ENCODE data around the gene ZNF326.

DNA sequence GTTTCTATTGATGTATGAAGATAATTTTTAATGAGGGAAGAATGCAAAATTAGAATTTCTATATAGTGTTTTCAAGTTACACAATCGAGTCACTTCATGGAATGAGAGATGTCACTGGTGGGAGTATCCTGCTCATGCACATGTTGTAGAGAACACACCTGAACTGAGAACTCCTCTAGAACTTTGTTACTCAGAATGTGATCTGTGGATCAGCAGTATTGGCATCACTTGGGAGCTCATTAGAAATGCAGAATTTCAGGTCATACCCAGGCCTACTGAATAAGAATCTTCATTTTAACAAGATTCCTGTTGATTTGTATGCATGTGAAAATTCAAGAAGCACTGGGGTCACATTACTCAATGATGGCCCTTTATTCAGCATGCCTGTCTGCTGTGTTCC lies 28.8 kb downstream of the ZNF326 start:
- TF ChIP-seq POLR2A (IDR thresholded peaks at IDR 0.05; ENCODE audit: low read depth, low read length) (no peak), POLR2AphosphoS5 (IDR thresholded peaks at IDR 0.05; ENCODE audit: low read depth, low read length) (no peak), TAF1 (IDR thresholded peaks at IDR 0.05; ENCODE audit: borderline replicate concordance, low read depth, low read length) (no peak)
